Superior temporal gyrus (tissue), 1 donor: ENCODE results near the gene CACNA1C.
"Not testable (repeated sequence)": the region's sequence is repeated elsewhere in the genome, so short reads cannot be mapped to it uniquely, and the experiment has no call there.

Experiments
- DNase-seq: peaks from one replicate; pipeline ENCODE4 v3.0.0-alpha.2; 2016; ENCODE audit errors: extremely low spot score

The CACNA1C gene

GRCh38 chr12:2234091-2234490 lies 181.3 kb downstream of the CACNA1C start:
- DNase-seq = no peak

DNA sequence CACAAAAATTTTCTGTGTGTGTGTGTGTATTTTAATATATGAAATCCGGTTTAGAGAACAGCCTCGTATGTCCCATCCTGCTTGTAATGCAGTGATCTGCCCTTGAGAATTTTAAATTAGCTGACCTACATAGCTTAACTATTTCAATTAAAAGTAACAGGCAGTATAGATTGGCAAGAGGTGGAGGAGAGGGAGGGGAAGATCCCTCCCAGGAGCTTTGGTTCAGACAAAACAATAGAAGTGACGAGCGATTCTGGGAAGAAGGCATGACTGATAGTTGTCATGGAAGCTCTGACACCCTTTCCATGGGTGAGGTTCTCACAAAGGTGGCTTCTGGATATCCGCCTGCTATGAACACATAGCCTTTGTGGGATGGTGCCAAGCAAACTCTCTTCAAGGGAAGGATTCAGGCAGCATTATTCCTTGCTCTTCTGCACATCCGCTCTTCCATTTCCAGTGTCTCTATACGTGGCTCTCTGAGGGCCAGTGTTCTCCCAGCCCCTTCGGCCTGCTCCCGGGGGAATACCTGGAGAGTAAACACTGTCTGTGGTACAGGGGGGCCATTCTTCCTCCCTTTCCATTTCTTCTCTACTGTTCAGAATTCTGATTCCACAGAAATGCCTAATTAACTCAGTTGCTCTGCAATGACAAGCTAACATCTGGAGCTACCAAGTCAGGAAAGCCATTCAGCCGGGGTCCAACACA lies 182.0 kb downstream of the CACNA1C start:
- DNase-seq = no peak

GRCh38 chr12:2236506-2237294 lies 183.9 kb downstream of the CACNA1C start:
- no peak for DNase-seq

GRCh38 chr12:2238111-2238510 lies 185.3 kb downstream of the CACNA1C start:
- no peak for DNase-seq

DNA sequence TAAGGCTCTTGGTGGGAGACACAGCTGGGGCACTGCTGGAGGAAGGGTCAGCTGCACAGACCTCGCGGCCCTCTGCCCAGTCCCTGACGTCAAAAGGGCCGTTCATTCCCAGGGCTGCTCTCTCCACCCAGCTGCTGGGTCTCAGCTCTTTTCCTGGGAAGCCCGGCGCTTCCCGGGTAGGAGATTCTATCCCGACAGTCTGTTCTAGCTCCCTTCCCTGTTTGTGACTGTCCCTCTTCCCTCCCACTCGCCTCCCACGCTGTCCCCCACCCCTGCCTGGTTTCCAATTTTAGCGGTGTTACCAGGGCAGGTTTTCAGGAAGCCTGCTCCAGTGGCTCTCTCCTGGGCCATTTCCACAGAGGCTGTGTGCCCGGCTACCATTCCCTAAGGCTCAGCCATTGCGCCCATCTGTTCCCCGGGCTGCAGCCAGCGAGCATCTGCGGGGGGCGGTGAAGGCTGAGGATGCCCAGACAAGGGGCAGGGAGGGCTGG lies 186.6 kb downstream of the CACNA1C start:
- DNase-seq = no peak

GRCh38 chr12:2240390-2240789 lies 187.6 kb downstream of the CACNA1C start:
- DNase-seq = no peak

DNA sequence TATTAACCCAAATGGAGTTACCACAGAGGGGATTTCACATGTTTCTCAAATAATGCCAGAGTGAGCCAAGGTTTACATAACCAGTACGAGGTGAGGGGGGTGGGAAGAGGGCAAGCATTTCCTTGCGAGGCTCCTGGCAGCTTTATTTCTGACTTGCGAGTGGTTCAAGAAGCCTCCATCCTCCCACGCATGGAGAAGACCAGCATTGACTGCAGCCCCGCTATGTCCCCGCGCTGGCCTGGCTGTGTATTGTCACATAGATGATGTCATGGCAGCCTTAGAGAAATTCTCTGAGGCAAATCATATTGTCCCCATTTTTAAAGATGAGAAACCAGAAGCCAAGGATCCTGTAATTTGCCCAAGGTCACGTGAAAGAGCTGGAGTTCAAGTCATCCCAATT lies 188.2 kb downstream of the CACNA1C start:
- DNase-seq = no peak

DNA sequence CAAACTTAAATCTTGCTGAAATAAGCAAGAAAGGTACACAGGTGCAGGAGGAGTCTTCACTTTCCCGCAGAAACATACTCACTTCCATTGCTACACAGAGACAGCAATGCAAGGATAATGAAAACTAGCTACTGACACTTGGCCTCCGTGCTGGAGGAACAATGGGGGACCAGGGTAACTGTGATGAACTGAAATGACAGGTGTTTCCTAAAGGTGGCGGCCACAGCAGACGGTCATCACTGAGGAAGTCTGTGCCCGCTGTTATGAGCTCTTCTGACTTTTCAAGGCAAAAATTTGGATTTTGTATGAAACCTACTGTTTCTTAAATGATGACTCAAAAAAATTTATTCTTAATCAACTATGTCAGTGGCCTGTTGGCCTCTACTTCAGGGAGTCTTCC lies 189.4 kb downstream of the CACNA1C start:
- no peak for DNase-seq

GRCh38 chr12:2242816-2243215 lies 190.0 kb downstream of the CACNA1C start:
- no peak for DNase-seq

- no peak for DNase-seq
Measured at GRCh38 chr12:2243275-2243674, 190.5 kb downstream of the CACNA1C start.

GRCh38 chr12:2244013-2244861 lies 191.4 kb downstream of the CACNA1C start:
- DNase-seq = no peak

DNA sequence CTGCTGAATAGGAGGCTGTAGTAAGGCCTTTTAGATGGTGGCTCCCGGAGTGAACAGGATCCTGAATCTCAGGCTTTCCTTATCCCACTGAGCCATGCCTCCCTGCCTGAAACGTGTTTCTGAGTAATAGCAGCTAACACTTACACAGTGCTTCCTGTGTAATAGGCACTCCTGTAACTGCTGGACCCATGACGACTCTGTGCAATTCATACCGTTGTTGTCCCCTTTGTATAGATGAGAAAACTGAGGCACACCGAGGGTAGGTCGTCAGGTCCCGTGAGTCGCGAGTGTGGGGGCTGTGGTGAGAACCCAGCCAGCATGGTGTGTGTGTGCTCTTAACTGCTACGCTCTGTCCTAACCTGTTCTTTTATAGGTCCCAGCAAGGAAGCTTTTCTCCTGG lies 193.6 kb downstream of the CACNA1C start:
- no peak for DNase-seq

GRCh38 chr12:2247120-2247519 lies 194.3 kb downstream of the CACNA1C start:
- no peak for DNase-seq

- DNase-seq = no peak
Measured at GRCh38 chr12:2247596-2247995, 194.8 kb downstream of the CACNA1C start.

DNA sequence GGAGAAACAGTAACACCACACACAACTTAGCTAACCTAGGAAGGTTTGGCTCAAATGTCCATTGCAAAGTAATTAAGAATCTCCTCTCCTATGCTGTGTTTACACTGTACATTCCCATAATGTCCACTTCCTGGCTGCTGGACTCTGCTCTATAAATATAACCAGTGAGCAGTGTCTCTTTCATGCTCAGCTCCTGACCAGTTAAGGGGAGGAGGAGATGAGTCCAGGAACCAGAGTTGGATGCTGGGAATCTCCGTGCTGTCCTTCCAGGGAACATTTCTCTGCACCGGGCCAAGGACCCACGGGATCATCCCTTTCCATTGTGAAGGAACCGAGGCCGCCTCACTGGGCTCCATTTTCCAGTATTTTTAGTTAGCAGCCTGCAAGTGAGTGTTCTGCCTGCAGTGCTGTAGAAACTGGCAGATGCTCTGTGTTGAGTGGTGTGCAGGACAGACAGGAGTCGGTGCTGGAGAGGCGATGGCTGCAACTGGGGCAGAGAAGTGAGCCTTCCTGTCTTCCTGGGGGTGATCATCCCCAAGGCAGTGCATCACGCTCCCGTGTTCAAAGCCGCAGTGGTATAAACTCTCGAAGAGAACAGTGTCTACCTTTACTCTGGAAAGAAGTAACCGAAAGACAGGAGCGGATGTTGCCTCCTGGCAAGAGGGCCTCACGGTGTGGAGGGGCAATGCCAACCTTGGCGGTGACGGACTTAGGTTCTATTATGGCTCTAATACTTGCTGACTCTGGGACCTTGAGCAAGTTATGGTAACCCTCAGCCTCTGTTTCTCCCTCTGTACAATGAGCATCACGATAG lies 195.5 kb downstream of the CACNA1C start:
- no peak for DNase-seq

DNA sequence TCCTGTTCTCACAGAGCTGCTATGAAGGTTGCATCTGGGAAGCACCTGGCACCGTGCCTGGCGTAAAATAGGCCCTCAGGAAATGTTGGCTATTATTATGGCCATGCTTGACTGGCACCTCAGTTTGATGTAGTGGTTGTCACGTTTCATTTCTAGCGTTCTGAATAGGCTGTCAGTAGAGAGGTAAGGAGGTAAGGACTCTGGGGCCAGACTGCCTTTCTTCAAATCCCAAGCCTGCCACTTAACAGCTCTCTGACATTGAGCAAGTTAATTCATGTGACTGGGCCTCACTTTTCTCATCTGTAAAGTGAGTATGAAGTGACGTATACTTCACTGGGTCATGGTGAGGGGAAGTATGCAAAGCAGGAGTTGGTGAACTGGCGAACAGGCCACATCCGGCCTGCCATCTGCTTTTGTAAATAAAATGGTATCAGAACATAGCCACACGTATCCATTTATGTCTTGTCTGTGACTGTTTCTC lies 196.2 kb downstream of the CACNA1C start:
- DNase-seq = no peak

DNA sequence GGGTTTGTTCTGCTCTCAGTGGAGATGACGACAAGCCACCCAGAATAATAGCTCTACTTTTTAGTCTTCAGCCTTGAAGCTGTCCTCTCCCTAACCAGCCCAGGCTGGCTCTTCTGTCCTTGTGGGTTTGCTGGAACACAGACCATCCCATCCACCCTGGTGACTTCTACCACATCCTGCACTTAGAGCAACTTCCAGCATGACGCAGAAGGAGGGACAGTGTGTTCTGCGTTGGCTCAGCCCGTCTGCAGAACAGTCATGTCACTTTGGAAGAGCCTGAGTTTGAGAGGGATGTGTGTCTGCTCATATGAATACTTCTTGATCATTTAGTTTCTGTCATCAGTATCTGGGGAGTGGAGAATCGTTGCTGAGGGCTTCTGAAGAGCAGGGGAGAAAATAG lies 198.0 kb downstream of the CACNA1C start:
- no peak for DNase-seq

DNA sequence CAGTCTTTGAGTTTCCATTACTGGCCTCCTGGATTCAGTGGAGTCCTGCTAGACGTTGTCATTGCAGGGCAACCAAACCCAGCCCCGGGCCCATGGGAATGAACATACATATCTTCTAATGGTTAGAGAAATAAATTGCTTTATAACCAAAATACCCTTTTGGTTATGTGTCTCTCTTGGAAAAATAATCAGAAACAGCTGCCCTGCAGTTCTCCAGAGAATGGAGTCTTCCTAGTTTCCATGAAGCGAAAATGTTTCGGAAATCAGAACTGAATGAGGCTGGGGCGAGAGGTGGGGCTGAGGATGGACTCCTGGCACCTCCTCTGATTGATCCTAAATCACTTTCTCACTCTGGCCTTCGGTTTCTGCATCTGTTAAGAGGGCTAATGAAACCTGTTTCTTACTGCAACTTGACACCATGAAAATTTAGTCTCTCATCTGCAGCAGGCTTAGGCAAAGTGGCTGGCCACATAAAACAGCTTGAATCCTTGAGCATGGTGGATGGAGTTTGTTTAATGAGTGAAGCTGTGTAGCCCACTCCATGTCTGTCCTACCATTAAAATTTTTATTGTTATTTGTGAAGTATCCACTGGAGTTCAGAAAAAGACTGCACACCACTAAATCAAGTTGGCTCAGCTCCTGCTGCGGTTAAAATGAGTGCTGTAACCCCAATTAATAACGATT lies 198.9 kb downstream of the CACNA1C start:
- no peak for DNase-seq

DNA sequence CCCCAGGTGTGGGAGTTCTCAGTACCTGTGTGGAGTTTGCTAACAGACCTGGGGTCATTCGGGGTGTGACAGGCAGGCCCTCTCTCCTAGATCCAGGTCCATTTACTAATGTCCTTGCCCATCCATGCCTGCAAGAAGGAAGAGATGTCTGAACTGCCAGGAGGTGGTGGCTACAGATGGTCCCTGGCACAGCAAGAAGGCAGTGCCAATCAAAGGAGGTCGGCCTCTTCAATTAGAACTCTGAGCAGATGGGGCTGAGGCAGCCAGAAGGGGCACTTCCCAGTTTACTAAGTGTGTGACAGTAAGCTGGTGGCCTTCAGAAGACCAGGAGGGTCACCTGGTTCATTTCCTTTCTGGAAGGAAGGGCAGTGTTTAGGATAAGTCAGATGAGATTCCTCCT lies 202.5 kb downstream of the CACNA1C start:
- DNase-seq = no peak

GRCh38 chr12:2255731-2256130 lies 202.9 kb downstream of the CACNA1C start:
- DNase-seq = not testable (repeated sequence)

DNA sequence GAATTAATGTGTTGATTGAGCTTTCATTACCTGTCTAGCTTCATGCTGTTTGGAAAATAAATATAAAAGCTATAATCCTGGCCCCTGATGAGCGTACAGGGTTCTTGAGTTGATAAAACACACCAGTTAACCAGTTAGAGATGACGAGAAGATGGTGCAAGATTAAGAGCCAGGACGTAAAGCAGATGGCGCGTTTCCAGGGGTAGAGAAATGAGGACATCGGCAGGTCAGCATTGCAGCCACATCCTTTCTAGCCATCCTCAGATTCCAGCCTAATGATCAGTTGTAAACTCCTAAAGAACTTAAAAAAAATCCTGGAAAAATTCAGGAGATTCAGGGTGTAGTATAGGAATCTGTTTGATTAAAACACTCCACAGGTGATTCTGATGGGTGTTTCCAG lies 203.7 kb downstream of the CACNA1C start:
- DNase-seq = no peak
